Tibial artery (tissue), 4 donors: Measurements from ENCODE around the gene EIF5B.

Source experiments
- DNase-seq, 2 donors: peaks; one replicate each; pipeline ENCODE4 v3.0.0-alpha.2; 2019
- H3K27ac ChIP-seq, 2 donors: fragments of 200-600 bp; sonication (generic) in 1 of 2; 1 replicate in 1 of 2; 2 replicates in 1 of 2; pipeline ENCODE4 v1.5.1; 2018 to 2019; ENCODE audit warnings: mild to moderate bottlenecking in 1 of 2
- H3K27me3 ChIP-seq, 2 donors: fragments of 200-600 bp; sonication (generic) in 1 of 2; one replicate each; pipeline versions ENCODE4 v1.5.1 to v1.6.0; 2016 to 2019
- H3K36me3 ChIP-seq, 3 donors: fragments of 200-600 bp; sonication (generic) in 2 of 3; one replicate each; pipeline ENCODE4 v1.5.1; 2016 to 2019; ENCODE audit warnings: mild to moderate bottlenecking in 2 of 3
- H3K4me1 ChIP-seq, 4 donors: fragments of 200-600 bp; sonication (generic) in 2 of 4; 1 replicate in 3 of 4; 2 replicates in 1 of 4; pipeline ENCODE4 v1.5.1; 2016 to 2019
- H3K4me3 ChIP-seq, 2 donors: fragments of 200-600 bp; sonication (generic) in 1 of 2; 1 replicate in 1 of 2; 2 replicates in 1 of 2; pipeline ENCODE4 v1.5.1; 2018 to 2019; ENCODE audit warnings: mild to moderate bottlenecking in 2 of 2
- H3K9me3 ChIP-seq, 3 donors: fragments of 200-600 bp; sonication (generic) in 1 of 3; one replicate each; pipeline ENCODE4 v1.5.1; 2016 to 2019
- CTCF ChIP-seq, 2 experiments: fragments of 200-600 bp in 1 of 2; fragments of 450-650 bp in 1 of 2; IDR thresholded peaks; one replicate each; pipeline ENCODE4 v1.5.1; 2017 to 2019; ENCODE audit warnings: antibody characterized with exemption in 2 of 2, mild to moderate bottlenecking in 1 of 2, moderate library complexity in 1 of 2
- intact Hi-C: fragments of 100-400 bp; cut with DNase I; formaldehyde crosslinking; loops from one replicate; pipeline ENCODE4 v1.15.0; 2023; ENCODE audit warnings: low total_unique reads

The EIF5B gene

GRCh38 chr2:99389371-99389770, 52.2 kb downstream of the EIF5B start:
- Histone ChIP-seq H3K4me3 (no peak overlapping the region), H3K27me3 (no peaks in the 10 kb centered on the region), H3K36me3 (peaks cover 30 to 60% (median 40%) of the 10 kb centered on the region in 3 donors), H3K27ac (no peak overlapping the region), H3K4me1 (peaks cover 0 to 4% (median 0%) of the 10 kb centered on the region in 4 donors), H3K9me3 (no peaks in the 10 kb centered on the region)
- intact Hi-C loops: no loop called here
- no peak for DNase-seq
- TF ChIP-seq CTCF (IDR thresholded peaks at IDR 0.05): no peak

GRCh38 chr2:99389946-99390345, 52.8 kb downstream of the EIF5B start:
- H3K36me3 ChIP-seq: peaks cover 30 to 60% (median 40%) of the 10 kb centered on the region in 3 donors
- intact Hi-C loops: no loop called here

GRCh38 chr2:99395589-99396130, 58.5 kb downstream of the EIF5B start:
- intact Hi-C loops: no loop called here
- H3K27ac ChIP-seq: no peak overlapping the region
- H3K36me3 ChIP-seq: peaks cover 61 to 98% (median 77%) of the 10 kb centered on the region in 3 donors
- no peaks in the 10 kb centered on the region for H3K9me3 ChIP-seq
- no peak overlapping the region for H3K4me3 ChIP-seq
- no peaks in the 10 kb centered on the region for H3K27me3 ChIP-seq
- DNase-seq: no peak
- no peaks in the 10 kb centered on the region for H3K4me1 ChIP-seq
- no peak for TF ChIP-seq CTCF (IDR thresholded peaks at IDR 0.05)

More at GRCh38 chr2:99389946-99390345, 52.8 kb downstream of the EIF5B start:
- H3K27me3 ChIP-seq: no peaks in the 10 kb centered on the region
- H3K4me3 ChIP-seq: no peak overlapping the region
- H3K9me3 ChIP-seq: no peaks in the 10 kb centered on the region
- no peak overlapping the region for H3K27ac ChIP-seq
- DNase-seq: no peak
- peaks cover 0 to 4% (median 0%) of the 10 kb centered on the region in 4 donors for H3K4me1 ChIP-seq
- TF ChIP-seq CTCF (IDR thresholded peaks at IDR 0.05): no peak

- H3K27me3 ChIP-seq: no peaks in the 10 kb centered on the region
- no peak overlapping the region for H3K4me3 ChIP-seq
- DNase-seq: no peak
- intact Hi-C loops: no loop called here
- H3K36me3 ChIP-seq: peaks cover 72 to 98% (median 85%) of the 10 kb centered on the region in 3 donors
- no peaks in the 10 kb centered on the region for H3K4me1 ChIP-seq
- TF ChIP-seq CTCF (IDR thresholded peaks at IDR 0.05): no peak
- H3K9me3 ChIP-seq: no peaks in the 10 kb centered on the region
- H3K27ac ChIP-seq: no peak overlapping the region
Measured at GRCh38 chr2:99397266-99397920, 60.2 kb downstream of the EIF5B start.

GRCh38 chr2:99398303-99398702, 61.1 kb downstream of the EIF5B start:
- H3K4me1 ChIP-seq: no peaks in the 10 kb centered on the region
- peaks cover 75 to 98% (median 91%) of the 10 kb centered on the region in 3 donors for H3K36me3 ChIP-seq
- TF ChIP-seq CTCF (IDR thresholded peaks at IDR 0.05): no peak
- no peak overlapping the region for H3K27ac ChIP-seq
- H3K9me3 ChIP-seq: no peaks in the 10 kb centered on the region
- no peak for DNase-seq
- intact Hi-C loops: no loop called here
- no peaks in the 10 kb centered on the region for H3K27me3 ChIP-seq
- H3K4me3 ChIP-seq: no peak overlapping the region
